GM21381 (cell line): ENCODE data around the gene ATP1A2.
"Not testable (repeated sequence)": the region's sequence is repeated elsewhere in the genome, so short reads cannot be mapped to it uniquely, and the experiment has no call there.

Experiments
- ATAC-seq: cut with Tn5 transposase; IDR thresholded peaks from one replicate; pipeline ENCODE4 v1.9.1; 2021; ENCODE audit warnings: mild to moderate bottlenecking, moderate library complexity; ENCODE audit not compliant: unreplicated experiment

ATP1A2 gene

DNA sequence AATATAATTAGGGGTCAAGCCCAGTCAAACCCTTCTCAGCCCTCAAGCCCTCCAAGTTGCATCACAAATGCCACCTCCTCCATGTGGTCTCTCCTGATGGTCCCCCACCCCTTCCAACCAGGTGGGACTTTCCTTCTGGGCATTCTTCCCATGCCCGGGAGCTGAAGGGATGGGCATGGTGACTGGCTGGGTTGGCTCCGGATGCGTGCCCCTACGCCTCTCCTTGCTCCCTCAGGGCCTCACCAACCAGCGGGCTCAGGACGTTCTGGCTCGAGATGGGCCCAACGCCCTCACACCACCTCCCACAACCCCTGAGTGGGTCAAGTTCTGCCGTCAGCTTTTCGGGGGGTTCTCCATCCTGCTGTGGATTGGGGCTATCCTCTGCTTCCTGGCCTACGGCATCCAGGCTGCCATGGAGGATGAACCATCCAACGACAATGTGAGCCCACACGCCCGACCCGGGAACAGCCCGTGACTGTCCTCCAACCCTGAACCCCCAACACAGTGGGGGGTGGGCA lies 7.5 kb downstream of the ATP1A2 start:
- no peak for ATAC-seq

DNA sequence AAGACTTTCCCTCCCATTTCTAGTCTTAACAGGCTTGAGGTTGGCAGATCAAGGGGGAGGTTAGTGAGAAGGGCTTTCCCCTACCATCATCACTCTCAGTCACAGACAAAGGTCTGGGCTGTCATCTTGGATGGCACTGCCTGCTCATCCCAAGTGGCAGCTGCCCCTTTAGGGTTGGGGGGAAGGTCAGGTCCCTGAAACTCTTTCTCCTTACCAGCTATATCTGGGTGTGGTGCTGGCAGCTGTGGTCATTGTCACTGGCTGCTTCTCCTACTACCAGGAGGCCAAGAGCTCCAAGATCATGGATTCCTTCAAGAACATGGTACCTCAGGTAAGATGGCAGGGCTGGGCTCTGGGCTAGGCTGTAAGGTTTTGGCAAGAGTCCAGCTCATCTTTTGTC lies 8.2 kb downstream of the ATP1A2 start:
- ATAC-seq = no peak

DNA sequence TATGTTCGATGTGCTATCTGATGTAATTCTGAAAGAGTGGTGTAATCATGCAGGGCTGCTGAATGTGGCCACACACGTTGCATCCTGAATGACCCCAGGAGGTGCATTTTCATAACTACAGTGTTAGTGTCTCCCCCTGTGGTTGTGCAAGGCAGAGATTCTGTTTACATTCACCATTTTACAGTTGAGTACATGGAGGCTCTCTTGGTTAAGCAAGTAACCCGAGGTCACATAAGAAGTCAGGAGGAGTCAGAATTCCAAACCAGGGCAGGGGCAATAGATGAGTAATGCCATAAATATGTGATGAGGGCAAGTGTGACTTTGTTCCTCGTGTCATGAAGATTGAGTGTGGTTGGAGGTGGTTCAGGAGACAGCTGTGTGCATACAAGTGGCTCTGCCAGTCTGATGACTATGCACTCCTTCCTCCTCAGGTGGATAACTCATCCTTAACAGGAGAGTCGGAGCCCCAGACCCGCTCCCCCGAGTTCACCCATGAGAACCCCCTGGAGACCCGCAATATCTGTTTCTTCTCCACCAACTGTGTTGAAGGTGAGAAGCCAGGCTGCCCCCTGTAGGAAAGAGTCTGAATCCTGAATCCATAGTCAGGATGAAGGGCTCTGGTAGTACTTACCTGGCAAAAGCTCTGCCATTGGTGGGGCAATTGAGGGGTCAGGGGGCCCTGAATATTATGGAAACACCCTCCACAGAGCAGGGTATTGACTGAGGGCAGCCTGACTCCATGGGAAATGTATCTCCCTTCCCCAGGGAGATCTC lies 9.3 kb downstream of the ATP1A2 start:
- ATAC-seq = no peak

DNA sequence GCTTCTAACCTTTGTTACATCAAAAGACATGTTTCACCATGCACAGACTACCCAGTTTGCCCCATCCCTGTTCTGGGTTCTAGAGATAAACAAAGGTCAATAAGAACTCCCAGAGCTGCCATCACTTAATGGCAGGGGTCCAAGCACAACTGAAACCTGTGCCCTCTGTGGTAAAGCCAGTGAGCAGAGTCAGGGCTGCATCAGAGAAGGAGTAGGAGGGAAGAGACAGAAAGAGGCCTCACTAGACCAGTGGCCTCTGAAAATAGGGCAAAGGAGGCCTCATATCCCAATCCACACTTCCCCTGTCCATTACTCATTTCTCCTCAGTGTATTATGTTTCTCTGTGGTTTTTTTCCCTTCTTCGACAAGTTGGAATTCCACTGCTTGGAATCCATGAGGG lies 10.2 kb downstream of the ATP1A2 start:
- no peak for ATAC-seq

DNA sequence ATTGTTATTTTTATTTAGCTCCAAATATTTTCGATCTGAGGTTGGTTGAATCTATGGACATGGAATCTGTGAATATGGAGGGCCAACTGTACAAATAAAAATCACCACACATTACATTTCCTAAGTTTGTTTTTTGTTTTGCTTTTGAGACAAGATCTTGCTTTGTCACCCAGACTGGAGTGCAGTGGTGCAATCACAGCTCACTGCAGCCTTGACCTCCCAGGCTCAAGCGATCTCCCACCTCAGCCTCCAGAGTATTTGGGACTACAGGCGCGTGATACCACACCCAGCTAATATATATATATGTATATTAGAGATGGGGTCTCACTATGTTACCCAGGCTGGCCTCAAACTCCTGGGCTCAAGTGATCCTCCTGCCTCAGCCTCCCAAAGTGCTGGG lies 10.8 kb downstream of the ATP1A2 start:
- not testable (repeated sequence) for ATAC-seq

DNA sequence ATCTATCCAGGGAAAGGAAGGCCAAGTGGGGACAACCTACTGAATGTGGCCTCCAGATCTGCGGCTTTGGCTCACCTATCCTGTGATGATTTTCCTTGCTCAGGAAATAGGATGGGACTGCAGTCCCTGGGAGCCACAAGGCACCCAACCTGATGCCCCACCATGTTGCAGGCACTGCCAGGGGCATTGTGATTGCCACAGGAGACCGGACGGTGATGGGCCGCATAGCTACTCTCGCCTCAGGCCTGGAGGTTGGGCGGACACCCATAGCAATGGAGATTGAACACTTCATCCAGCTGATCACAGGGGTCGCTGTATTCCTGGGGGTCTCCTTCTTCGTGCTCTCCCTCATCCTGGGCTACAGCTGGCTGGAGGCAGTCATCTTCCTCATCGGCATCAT lies 11.8 kb downstream of the ATP1A2 start:
- ATAC-seq = no peak

DNA sequence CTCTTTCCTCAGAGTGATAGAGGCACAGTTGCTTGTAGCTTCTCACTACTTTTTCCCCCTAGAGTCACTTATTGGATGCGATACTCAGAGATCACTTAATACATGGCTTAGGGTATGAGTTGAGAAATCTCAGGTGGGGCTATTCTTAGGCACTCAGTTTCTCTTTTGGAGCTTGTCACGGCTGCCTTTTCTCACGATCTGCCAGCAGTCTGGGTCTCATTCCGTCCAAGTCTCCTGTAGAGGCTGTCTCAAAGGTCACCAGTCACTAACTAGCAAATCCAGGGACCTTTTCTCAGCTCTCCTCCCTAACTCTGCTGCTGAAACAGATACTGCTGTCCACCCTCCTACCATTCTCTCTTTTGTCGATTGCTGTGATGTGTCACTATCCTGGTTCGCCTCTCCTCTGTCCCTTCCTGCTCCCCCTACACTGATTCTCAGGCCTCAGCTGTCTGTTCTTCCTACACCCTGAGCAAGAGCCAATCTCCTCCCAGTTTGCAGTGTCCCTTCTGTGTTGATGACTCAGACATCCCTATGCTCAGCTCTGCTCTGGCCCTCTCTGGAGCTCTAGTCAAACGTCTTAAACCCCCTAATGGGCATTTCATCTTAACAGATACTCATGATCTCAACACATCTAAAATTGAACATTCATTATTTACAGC lies 12.4 kb downstream of the ATP1A2 start:
- no peak for ATAC-seq

DNA sequence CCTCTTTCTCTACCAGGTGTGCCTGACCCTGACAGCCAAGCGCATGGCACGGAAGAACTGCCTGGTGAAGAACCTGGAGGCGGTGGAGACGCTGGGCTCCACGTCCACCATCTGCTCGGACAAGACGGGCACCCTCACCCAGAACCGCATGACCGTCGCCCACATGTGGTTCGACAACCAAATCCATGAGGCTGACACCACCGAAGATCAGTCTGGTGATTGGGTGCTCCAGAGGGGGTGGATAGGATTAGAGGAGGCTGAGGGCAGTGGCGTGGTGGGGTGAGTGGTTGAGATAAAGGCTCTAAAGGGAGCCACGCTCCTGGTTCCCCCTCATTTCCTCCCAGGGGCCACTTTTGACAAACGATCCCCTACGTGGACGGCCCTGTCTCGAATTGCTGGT lies 13.1 kb downstream of the ATP1A2 start:
- ATAC-seq = no peak

DNA sequence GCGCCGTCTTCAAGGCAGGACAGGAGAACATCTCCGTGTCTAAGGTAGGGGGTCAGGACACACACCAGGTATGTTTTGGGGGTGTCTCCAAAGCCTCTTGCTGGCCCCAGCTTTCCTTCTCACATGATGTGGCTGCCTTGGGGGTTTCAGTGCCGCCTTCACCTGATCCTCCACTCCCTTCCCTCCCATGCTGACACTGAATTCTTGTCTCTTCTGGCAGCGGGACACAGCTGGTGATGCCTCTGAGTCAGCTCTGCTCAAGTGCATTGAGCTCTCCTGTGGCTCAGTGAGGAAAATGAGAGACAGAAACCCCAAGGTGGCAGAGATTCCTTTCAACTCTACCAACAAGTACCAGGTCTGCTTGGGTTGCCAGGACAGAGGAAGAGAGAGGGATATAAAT lies 13.5 kb downstream of the ATP1A2 start:
- ATAC-seq = no peak

DNA sequence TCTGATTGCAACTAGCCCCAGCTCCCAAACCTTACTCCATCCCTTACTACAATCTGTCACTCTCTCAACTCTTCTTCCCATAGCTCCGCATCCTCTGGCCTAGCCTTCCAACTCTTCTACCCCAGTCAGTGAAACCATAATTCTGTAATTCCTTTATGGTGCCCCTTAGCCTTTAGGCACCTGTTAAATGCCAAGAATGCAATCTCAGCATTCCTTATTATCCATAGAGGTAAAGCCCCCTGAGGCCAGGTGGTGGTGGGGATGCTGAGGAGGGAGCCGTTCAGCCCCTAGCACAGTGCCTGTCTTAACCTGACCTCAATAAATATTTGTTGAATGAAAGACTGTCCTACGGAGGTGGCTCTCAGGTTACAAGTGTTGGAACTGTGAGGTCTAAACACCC lies 14.0 kb downstream of the ATP1A2 start:
- ATAC-seq = no peak

DNA sequence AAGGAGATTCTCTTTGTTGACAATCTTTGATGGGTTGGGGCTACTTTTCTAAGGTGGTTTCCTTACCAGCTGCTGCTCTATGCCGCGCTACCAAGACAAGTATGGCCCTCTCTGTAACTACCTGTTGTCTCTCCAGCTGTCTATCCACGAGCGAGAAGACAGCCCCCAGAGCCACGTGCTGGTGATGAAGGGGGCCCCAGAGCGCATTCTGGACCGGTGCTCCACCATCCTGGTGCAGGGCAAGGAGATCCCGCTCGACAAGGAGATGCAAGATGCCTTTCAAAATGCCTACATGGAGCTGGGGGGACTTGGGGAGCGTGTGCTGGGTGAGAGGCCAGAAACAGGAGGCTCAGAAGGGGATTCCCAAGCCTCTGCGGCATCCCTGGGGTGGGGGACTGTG lies 14.4 kb downstream of the ATP1A2 start:
- no peak for ATAC-seq

DNA sequence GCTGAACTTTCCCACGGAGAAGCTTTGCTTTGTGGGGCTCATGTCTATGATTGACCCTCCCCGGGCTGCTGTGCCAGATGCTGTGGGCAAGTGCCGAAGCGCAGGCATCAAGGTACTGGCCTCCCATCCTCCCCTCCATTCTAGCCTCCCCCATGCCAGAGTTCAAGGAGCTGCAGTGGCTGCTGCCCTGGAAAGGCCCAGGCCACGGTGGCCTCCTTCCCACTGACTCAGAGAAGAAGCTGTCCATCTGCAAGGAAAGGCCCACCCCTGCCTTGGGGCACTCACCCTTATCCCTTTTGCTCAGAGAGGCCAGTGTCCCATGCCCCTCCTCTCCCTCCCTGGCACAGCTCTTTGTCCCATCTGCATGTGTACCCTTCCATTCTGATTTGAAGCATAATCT lies 14.9 kb downstream of the ATP1A2 start:
- no peak for ATAC-seq

DNA sequence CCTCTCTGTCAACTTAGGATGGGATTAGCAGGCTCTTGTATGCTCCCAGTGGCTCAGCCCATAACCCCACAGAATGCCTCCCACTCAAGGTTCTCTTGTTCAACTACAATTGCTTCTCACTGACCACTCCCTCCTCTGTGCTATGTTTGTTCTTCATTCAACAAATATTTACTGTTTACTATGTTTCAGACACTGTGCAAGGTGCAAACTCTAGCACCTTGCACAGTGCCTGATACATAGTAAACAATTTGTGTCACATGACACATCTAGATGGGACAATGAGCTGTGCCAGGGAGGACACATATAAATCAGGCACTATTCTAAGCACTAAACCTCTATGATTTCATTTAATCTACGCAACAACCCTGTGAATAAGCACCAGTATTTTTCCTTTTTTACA lies 15.4 kb downstream of the ATP1A2 start:
- no peak for ATAC-seq

DNA sequence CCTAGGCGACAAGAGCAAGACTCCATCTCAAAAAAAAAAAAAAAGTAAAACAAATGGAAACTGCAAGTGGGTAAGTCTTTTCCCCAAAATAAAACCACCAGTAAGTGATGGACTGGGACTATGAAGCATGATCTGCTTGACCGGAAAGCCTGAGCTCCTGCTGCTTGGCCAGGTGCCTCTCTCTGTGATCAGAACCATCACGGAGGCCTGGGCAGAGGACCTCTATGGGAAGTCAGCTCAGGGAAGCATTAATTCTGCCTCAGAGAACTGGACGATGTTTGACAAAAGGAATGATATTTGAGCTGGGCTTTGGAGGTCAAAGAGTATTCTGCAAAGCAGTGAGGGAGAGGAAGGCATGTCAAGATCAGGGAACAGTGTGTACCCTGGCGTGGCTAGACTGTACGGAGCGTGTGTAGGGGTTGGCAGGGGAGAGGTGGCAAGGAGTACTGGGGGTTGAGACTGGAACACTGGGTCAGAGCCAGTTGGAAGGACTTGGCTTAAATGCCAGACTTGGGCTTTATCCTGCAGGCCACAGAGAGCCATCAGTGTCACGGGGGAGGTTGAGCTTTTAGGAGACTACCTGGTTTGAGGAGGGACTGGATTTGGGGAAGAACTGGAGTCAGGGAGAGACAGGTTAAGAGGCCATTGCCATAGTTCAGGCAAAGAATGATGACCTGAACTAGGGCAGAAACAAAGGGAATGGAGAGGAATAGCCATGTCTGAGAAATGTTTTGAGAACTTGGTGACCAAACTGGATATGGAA lies 16.4 kb downstream of the ATP1A2 start:
- no peak for ATAC-seq

DNA sequence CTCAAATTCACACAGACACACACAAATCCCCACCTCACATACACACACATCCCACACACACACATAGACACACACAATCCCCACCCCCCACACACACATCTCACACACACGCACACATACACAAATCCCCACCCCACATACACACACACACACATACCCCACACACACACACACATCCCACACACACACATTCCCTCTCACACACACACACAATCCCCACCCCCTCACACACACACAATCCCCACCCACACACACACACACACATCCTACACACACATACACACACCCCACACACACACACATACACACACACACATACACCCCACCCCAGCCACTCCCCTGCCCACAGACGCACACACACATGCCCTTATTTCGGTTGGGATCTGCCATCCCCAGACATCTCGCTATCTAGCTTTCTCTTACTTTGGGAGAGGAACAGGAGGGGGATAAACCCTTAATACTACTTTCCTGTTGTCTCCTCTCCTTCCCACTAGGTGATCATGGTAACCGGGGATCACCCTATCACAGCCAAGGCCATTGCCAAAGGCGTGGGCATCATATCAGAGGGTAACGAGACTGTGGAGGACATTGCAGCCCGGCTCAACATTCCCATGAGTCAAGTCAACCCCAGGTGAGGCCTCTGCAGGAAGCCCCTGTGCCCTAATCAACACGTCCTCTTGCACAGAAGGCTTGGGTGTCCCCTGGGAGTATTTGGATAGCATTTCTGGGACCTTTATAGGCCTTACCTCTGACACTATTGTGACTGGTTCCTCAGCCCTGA lies 18.6 kb downstream of the ATP1A2 start:
- no peak for ATAC-seq

DNA sequence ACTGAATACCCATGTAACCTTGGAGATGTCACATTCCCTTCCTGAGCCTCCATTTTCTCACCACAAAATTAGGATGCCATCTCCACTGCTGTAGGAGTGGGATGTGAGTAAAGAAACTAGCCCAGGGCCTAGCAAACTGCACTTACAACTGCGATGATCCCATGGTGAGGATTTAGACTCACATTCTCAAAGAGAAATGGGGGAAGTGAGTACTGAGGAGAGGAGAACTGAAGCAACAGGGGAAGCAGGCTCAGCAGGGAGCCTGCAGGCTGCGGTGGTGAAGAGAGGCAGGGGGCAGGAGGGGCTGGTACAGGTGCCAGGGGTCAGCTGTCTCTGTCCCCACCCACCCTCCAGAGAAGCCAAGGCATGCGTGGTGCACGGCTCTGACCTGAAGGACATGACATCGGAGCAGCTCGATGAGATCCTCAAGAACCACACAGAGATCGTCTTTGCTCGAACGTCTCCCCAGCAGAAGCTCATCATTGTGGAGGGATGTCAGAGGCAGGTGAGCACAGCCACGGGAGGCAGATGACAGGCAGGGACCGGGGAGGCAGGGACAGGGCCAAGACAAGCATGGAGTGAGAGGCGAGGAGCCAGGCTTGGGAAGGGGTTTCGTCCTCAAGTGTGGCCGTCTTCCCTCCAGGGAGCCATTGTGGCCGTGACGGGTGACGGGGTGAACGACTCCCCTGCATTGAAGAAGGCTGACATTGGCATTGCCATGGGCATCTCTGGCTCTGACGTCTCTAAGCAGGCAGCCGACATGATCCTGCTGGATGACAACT lies 19.4 kb downstream of the ATP1A2 start:
- ATAC-seq = no peak

DNA sequence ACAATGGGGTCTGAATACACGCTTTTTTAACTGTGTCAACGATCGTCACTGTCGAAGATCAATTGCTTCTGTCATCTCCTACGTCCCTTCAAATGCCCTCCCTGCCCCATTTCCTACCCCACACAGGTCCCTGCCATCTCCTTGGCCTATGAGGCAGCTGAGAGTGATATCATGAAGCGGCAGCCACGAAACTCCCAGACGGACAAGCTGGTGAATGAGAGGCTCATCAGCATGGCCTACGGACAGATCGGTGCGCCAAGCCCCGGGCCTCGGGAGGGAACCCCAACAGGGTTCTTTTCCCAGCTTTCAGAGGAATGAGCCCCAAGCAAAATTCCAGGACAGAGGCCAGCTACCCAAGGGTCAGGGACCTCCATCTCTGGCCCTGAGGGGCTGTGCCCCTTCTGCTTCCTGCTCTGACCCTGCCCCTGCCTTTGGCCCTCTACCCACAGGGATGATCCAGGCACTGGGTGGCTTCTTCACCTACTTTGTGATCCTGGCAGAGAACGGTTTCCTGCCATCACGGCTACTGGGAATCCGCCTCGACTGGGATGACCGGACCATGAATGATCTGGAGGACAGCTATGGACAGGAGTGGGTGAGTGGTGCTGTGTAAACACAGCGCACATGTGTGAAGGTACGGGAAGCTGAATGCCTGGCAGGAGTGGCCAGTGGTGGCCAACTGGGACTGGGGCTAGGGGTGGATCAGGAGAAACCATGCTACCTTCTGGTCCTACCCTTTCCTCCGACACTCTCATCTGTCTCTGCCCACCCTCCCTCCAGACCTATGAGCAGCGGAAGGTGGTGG lies 20.8 kb downstream of the ATP1A2 start:
- no peak for ATAC-seq

DNA sequence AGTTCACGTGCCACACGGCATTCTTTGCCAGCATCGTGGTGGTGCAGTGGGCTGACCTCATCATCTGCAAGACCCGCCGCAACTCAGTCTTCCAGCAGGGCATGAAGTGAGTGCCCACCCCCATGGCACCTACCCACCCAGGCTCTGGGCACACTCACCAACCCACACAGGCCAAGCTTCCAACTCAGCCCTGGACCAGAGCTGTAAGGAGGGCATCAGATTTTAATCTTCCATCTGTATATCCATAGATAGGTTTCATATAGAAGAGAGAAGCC lies 21.3 kb downstream of the ATP1A2 start:
- no peak for ATAC-seq

DNA sequence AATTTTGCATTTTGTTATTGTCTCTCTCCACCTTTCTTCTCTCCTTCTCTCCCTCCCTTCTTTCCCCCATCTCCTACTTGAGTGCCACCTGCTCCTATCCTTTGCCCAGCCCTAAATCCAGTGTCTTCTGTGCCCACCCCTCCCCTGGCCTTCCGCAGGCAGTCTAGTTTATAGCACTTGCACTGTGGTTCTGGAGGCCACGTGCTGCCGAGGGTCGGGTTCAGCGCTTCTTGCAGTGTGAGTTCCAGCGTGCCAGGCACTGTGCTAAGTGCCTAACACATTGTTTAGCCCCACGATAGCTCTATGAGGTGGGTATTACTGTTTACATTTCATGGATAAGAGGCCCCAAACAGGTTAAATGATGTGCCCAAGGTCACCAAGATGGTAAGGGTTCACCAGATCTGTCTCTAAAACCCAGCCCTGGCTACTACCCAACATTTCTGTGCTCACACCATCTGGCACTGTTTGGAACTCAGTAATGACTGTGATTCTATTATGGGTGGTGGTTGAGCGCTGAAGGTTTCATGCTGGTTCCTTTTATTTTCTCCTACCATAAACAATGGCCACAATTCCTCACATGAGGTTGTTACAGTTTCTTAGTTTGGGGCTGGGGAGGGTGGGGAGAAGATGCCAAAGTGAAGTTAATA lies 21.8 kb downstream of the ATP1A2 start:
- ATAC-seq = no peak
